ENCODE data around the gene LRFN3.

Gene LRFN3

DNA sequence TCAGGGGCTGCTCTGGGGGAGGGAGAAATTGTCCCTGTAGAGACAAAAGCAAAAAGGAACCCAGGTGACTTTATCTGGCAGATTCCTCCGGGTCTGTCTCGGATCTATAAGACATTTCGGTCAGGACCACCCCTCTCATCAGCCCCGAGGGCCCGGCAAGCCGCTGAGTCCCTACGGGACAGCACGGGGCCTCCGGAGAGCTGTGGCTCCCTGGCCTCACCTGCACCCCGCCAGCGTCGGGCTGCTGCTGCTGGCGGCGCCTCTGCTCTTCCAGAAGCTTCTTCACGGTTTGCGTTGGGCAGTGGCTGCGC is 37.7 kb upstream of the LRFN3 start:
- peaks cover 0 to 23% (median 13%) of the 10 kb centered on the region in 4 donors for H3K4me1 ChIP-seq
- H3K27ac ChIP-seq = peak overlapping the region; percentile 72 to 74
- H3K36me3 ChIP-seq = peaks cover 0 to 37% (median 34%) of the 10 kb centered on the region in 3 donors
- DNase-seq = no peak
- intact Hi-C loops (cut with DNase I; ENCODE audit: low total_unique reads) = no loop called here
- peak overlapping the region; percentile 60 to 85 for H3K4me3 ChIP-seq
- no peaks in the 10 kb centered on the region for H3K9me3 ChIP-seq
- TF ChIP-seq, protein P1, sequence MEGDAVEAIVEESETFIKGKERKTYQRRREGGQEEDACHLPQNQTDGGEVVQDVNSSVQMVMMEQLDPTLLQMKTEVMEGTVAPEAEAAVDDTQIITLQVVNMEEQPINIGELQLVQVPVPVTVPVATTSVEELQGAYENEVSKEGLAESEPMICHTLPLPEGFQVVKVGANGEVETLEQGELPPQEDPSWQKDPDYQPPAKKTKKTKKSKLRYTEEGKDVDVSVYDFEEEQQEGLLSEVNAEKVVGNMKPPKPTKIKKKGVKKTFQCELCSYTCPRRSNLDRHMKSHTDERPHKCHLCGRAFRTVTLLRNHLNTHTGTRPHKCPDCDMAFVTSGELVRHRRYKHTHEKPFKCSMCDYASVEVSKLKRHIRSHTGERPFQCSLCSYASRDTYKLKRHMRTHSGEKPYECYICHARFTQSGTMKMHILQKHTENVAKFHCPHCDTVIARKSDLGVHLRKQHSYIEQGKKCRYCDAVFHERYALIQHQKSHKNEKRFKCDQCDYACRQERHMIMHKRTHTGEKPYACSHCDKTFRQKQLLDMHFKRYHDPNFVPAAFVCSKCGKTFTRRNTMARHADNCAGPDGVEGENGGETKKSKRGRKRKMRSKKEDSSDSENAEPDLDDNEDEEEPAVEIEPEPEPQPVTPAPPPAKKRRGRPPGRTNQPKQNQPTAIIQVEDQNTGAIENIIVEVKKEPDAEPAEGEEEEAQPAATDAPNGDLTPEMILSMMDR (IDR thresholded peaks at IDR 0.05) = no peak
- no peaks in the 10 kb centered on the region for H3K27me3 ChIP-seq

DNA sequence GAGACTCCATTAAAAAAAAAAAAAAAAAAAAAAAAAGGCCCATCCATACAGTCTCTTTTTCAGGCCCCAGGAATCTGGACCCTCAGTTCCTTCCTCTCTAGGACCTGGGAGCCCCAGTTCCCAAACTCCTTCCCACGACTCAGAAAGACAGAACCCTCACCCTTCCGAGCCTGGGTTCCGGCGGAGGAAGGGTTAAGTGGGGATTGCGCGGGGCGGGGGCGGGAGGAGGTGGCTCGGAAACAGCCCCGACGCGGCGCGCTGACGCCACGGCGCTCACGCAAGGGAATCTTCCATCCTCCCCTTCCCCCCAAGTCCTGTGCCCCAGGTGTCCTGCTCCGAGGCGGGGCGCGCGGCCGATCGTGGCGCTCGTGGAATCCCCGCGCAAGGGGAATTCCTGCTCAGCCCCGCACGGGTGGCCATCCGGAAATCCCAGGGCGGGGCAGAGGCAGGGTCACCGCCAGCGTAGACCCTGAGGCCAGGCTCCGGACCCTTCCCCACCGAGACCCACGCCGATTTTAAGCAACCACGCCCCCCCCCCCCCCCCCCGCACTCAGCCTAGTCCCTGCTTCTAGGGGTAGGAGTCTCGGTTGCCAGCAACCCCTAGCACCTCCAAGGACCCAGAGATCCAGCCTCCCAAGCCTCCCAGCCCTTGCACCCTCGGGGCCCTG is 36.5 kb upstream of the LRFN3 start:
- no peaks in the 10 kb centered on the region for H3K9me3 ChIP-seq
- H3K36me3 ChIP-seq = peaks cover 0 to 25% (median 21%) of the 10 kb centered on the region in 3 donors
- no peaks in the 10 kb centered on the region for H3K27me3 ChIP-seq
- peak overlapping the region; percentile 60 to 85 for H3K4me3 ChIP-seq
- TF ChIP-seq, protein P1 (IDR thresholded peaks at IDR 0.05) = no peak
- peak; percentile 68 to 86 for DNase-seq
- intact Hi-C loops (cut with DNase I; ENCODE audit: low total_unique reads) = no loop called here
- H3K4me1 ChIP-seq = peaks cover 0 to 27% (median 13%) of the 10 kb centered on the region in 4 donors
- peak overlapping the region; percentile 72 to 74 for H3K27ac ChIP-seq

DNA sequence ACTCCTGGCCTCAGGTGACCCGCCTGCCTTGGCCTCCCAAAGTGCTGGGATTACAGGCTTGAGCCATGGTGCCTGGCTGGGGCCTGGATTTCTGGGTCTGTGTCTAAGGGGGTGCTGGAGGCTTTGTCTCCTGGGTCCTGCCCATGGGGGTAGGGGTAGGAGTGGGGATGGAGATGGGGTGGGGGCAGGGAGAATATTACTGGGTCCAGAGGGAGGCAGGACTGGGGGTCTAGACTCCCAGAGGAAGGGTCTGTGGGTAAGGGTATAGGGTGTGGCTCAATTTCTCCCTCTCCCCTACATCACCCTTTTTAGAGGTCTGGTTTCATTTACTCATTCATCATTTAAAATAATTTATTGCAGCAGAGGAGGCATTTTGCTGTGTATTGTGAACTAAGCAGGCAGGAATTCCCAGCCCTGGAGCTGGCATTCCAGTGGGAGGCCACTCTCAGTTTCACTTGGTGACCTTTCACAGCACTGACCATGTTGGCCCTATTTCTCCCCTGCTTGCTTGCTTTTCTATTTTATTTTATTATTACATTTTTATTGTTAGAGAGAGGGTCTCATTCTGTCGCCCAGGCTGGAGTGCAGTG is 35.0 kb upstream of the LRFN3 start:
- intact Hi-C loops (cut with DNase I; ENCODE audit: low total_unique reads) = no loop called here
- H3K27me3 ChIP-seq = no peaks in the 10 kb centered on the region

DNA sequence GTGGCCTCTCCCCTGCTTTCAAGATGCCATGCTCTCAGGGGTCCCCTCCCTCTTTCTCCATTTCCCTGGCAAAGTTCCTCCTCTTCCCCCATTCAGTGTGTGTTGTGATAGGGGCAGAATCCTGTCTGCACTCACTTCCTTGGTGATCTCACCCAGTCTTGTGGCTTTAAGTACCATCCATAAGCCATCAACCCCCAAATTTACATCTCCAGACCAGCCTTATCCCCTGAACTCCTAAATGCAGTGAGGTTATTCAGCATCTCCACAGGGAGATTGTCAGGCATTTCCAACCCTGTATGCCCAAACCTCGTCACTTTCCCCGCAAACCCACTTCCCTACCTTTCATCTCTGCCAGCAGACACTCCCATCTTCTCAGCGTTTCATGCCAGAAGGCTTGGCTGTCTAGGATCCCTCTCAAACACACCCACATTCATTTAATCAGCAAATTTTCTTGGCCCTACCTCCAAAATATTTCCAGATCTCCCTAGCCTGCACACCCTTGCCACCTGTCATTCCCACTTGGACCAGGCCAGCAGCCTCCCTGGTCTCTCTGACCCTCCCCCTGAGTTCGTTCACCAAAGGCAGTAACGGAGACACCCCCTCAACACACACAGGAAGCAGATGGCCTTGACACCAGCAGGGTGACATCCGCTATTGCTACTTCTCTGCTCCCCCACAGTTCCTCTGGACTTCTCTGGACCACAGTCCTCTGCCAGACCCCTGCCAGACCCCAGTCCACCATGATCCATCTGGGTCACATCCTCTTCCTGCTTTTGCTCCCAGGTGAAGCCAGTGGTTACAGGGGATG is 34.1 kb upstream of the LRFN3 start, which contains the start of gene HCST:
Gene HCST, plus strand, starts transcription at position 676 of the 808 bp plus-strand sequence. Its CDS starts 65 bp downstream, at position 741.
- TF ChIP-seq, protein P1 (IDR thresholded peaks at IDR 0.05) = no peak
- peak within 1 kb of the TSS in 1 of 2 donors; percentile 15 for H3K4me3 ChIP-seq
- H3K4me1 ChIP-seq = peaks cover 0 to 27% (median 13%) of the 10 kb centered on the region in 4 donors
- intact Hi-C loops (cut with DNase I; ENCODE audit: low total_unique reads) = no loop called here
- no peaks in the 10 kb centered on the region for H3K9me3 ChIP-seq
- DNase-seq = no peak
- peaks cover 0 to 1% (median 0%) of the 10 kb centered on the region in 3 donors for H3K36me3 ChIP-seq
- H3K27ac ChIP-seq = no peak within 1 kb of the TSS
- no peaks in the 10 kb centered on the region for H3K27me3 ChIP-seq

More for the DNA sequence above, 35.0 kb upstream of the LRFN3 start:
- Histone ChIP-seq H3K4me3 (peak overlapping the region; percentile 60 to 85), H3K9me3 (no peaks in the 10 kb centered on the region), H3K27ac (peak overlapping the region in 1 of 2 donors; percentile 72), H3K36me3 (peaks cover 0 to 10% (median 8%) of the 10 kb centered on the region in 3 donors), H3K4me1 (peaks cover 0 to 27% (median 13%) of the 10 kb centered on the region in 4 donors)
- TF ChIP-seq, protein P1 (IDR thresholded peaks at IDR 0.05) = no peak
- no peak for DNase-seq

DNA sequence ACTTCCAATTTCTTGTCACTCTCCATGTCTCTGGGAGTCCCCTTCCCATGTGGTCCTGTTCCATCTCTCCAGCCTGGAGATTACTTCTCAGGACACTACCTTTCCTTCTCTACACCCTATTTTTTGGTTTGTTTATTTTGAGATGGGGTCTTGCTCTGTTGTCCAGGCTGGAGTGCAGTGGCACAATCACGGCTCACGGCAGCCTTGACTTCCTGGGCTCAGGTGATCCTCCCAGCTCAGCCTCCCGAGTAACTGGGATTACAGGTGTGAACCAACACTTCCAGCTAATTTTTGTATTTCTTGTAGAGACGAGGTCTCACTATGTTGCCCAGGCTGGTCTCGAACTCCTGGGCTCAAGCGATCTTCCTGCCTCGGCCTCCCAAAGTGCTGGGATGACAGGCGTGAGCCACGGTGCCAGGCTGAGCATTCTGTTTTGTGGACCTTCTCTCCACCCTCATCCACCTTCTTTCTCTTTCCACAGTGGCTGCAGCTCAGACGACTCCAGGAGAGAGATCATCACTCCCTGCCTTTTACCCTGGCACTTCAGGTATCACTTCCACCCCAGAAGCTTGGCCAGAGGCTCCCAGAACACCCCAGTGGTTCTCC is 33.2 kb upstream of the LRFN3 start:
- intact Hi-C loops (cut with DNase I; ENCODE audit: low total_unique reads) = no loop called here
- no peak for DNase-seq
- TF ChIP-seq, protein P1 (IDR thresholded peaks at IDR 0.05) = no peak
- peaks cover 0 to 20% (median 11%) of the 10 kb centered on the region in 4 donors for H3K4me1 ChIP-seq
- no peak overlapping the region for H3K27ac ChIP-seq
- no peaks in the 10 kb centered on the region for H3K27me3 ChIP-seq
- peak overlapping the region in 1 of 2 donors; percentile 15 for H3K4me3 ChIP-seq
- H3K9me3 ChIP-seq = no peaks in the 10 kb centered on the region
- no peaks in the 10 kb centered on the region for H3K36me3 ChIP-seq
